Panc1 (cell line): ENCODE measurements around the gene EML1. TPM values are rescaled to one million over a fixed set of nuclear protein-coding genes. Genes with fewer than 3 reads are reported as not detected.

Experiments
- ATAC-seq: fragments of 200-7000 bp; cut with Tn5 transposase; 2 replicates; pipeline ENCODE4 v1.9.1; 2020; ENCODE audit warnings: mild to moderate bottlenecking, moderate library complexity
- BruUV-seq: library from RNA; stranded (reverse); fragments of 400-500 nt; replicated peaks from 2 replicates; lab custom pipeline; 2021; lab: Mats Ljungman, UMichigan
- CTCF ChIA-PET: fragments of 300-600 bp; sonication (Branson Sonifier 250); formaldehyde crosslinking; loops from one replicate; lab custom pipeline; 2022; ENCODE audit warnings: antibody characterized with exemption; lab: Charles Lee
- POLR2A ChIA-PET: fragments of 300-600 bp; sonication (Branson Sonifier 250); formaldehyde crosslinking; loops from one replicate; lab custom pipeline; 2022; ENCODE audit warnings: antibody characterized with exemption; lab: Charles Lee
- DNase-seq: peaks from one replicate; pipeline ENCODE4 v3.0.0-alpha.2; 2010; ENCODE audit warnings: low read depth, low spot score
- H3K27ac ChIP-seq: 2 replicates; pipeline ENCODE4 v1.5.1; 2011; ENCODE audit warnings: mild to moderate bottlenecking, low read length, inconsistent platforms
- H3K27me3 ChIP-seq: fragments of 200-500 bp; sonication (Bioruptor generic); 2 replicates; pipeline ENCODE4 v1.6.0; 2014; ENCODE audit warnings: low read length, inconsistent platforms; ENCODE audit not compliant: control insufficient read depth, insufficient read depth
- H3K36me3 ChIP-seq: fragments of 200-500 bp; sonication (Bioruptor generic); 2 replicates; pipeline ENCODE4 v1.5.1; 2014; ENCODE audit warnings: inconsistent platforms, mild to moderate bottlenecking, low read length, moderate library complexity; ENCODE audit not compliant: control insufficient read depth, insufficient read depth
- H3K4me1 ChIP-seq: 2 replicates; pipeline ENCODE4 v1.5.1; 2011; ENCODE audit warnings: inconsistent platforms, mild to moderate bottlenecking, low read length, moderate library complexity; ENCODE audit not compliant: control insufficient read depth, insufficient read depth
- H3K4me3 ChIP-seq, 2 experiments: 2 replicates each; pipeline ENCODE4 v1.5.1; 2011 to 2012; ENCODE audit warnings: low read depth in 2 of 2, low read length in 2 of 2, mild to moderate bottlenecking in 2 of 2, inconsistent platforms in 1 of 2, moderate library complexity in 1 of 2
- H3K9me3 ChIP-seq: fragments of 200-500 bp; sonication (Bioruptor generic); 2 replicates; pipeline ENCODE4 v1.5.1; 2014; ENCODE audit warnings: low read depth, mild to moderate bottlenecking, inconsistent platforms, low read length, moderate library complexity; ENCODE audit not compliant: control insufficient read depth, insufficient read depth
- CTCF ChIP-seq: fragments of 450-650 bp; IDR thresholded peaks from 2 replicates; pipeline ENCODE4 v1.5.1; 2017; ENCODE audit warnings: mild to moderate bottlenecking
- POLR2AphosphoS5 ChIP-seq: IDR thresholded peaks from 2 replicates; pipeline ENCODE4 v1.6.1; 2012; ENCODE audit warnings: mild to moderate bottlenecking, low read depth, low read length, moderate library complexity
- SIN3A ChIP-seq: IDR thresholded peaks from 2 replicates; pipeline ENCODE4 v1.6.1; 2012; ENCODE audit warnings: low read depth, mild to moderate bottlenecking, low read length, moderate library complexity, borderline replicate concordance; ENCODE audit not compliant: insufficient read depth
- TCF7L2 ChIP-seq: IDR thresholded peaks from 2 replicates; pipeline ENCODE4 v1.6.1; 2011; ENCODE audit warnings: mild to moderate bottlenecking, low read depth, low read length, inconsistent platforms
- in situ Hi-C: cut with HindIII; loops from 2 replicates; pipeline ENCODE4 v1.10.0; 2016; ENCODE audit warnings: low sequenced_read_pairs, low pct_unique_long_range_greater_than_20kb
- intact Hi-C: fragments of 100-400 bp; cut with micrococcal nuclease; formaldehyde crosslinking; loops from one replicate; pipeline ENCODE4 v1.10.0; 2022; ENCODE audit not compliant: unreplicated experiment
- total RNA-seq: library from RNA; stranded (reverse); gene quantifications from one replicate; pipeline ENCODE4 v1.2.1, GENCODE V29; 2021; ENCODE audit not compliant: unreplicated experiment
- TF ChIP-seq, protein P1 (sequence below), 2 experiments: IDR thresholded peaks; 2 replicates each; pipeline ENCODE4 v1.6.1; 2011 to 2012; ENCODE audit warnings: low read depth in 2 of 2, control low read depth in 1 of 2, low read length in 1 of 2, mild to moderate bottlenecking in 1 of 2, moderate library complexity in 1 of 2; ENCODE audit not compliant: insufficient read depth in 1 of 2

Gene EML1
- total RNA-seq, 1 experiment from 2014 or later, result 35.3 TPM

DNA sequence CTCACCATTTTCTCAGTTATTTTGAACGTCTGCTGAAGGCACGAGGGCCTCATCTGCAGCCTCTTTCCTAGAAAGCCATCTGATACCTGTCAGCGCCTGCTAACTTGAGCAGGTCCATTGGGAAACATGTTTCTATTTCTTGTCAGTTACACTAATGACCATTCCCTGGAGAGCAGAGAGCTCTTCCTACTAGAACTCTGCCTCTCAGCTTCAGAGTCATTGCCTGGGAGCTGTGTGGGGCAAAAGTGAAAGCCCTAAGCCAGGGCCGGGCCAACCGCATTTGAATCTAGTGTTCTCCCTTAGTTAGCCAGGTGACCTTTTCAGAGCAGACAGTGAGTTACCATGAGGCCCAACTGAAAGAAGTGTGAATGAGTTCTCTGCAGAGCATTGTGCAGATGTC lies 135.8 kb downstream of the EML1 start:
- ChIA-PET POLR2A (no interaction called here), CTCF (no interaction called here)
- no TSS peak for BruUV-seq
- DNase-seq (no peak), ATAC-seq (no peak)
- TF ChIP-seq TCF7L2 (no peak), CTCF (no peak), SIN3A (no peak), POLR2AphosphoS5 (no peak)
- TF ChIP-seq, protein P1, sequence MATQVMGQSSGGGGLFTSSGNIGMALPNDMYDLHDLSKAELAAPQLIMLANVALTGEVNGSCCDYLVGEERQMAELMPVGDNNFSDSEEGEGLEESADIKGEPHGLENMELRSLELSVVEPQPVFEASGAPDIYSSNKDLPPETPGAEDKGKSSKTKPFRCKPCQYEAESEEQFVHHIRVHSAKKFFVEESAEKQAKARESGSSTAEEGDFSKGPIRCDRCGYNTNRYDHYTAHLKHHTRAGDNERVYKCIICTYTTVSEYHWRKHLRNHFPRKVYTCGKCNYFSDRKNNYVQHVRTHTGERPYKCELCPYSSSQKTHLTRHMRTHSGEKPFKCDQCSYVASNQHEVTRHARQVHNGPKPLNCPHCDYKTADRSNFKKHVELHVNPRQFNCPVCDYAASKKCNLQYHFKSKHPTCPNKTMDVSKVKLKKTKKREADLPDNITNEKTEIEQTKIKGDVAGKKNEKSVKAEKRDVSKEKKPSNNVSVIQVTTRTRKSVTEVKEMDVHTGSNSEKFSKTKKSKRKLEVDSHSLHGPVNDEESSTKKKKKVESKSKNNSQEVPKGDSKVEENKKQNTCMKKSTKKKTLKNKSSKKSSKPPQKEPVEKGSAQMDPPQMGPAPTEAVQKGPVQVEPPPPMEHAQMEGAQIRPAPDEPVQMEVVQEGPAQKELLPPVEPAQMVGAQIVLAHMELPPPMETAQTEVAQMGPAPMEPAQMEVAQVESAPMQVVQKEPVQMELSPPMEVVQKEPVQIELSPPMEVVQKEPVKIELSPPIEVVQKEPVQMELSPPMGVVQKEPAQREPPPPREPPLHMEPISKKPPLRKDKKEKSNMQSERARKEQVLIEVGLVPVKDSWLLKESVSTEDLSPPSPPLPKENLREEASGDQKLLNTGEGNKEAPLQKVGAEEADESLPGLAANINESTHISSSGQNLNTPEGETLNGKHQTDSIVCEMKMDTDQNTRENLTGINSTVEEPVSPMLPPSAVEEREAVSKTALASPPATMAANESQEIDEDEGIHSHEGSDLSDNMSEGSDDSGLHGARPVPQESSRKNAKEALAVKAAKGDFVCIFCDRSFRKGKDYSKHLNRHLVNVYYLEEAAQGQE (IDR thresholded peaks at IDR 0.05; ENCODE audit: insufficient read depth in 1 of 2, low read depth in 2 of 2, low read length in 1 of 2), result no peak
- H3K9me3 ChIP-seq, result no peaks in the 10 kb centered on the region
- H3K27ac ChIP-seq, result no peak overlapping the region
- no peaks in the 10 kb centered on the region for H3K4me1 ChIP-seq
- H3K4me3 ChIP-seq, result no peak overlapping the region
- in situ Hi-C loops (no loop called here), intact Hi-C loops (no loop called here)
- no peaks in the 10 kb centered on the region for H3K36me3 ChIP-seq
- no peaks in the 10 kb centered on the region for H3K27me3 ChIP-seq

DNA sequence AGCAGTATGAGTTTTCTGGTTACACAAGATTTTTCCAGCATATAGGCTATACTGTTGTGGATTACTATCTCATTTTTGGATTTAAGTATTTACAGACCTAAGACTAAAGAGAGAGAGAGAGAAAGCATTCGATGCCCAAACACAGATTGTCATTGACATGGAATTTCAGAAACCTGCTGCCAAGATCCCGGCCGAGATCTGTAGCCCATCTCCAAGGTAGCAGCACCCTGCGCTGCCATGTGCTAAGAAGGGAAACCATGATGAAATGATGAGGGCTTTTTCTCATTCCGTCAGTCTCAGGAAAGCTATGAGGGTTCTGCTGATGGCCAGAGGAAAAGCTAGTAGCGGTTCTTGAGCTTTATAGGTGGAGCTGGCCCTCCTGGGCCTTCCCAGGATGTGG lies 136.4 kb downstream of the EML1 start:
- in situ Hi-C loops (no loop called here), intact Hi-C loops (no loop called here)
- DNase-seq (no peak), ATAC-seq (no peak)
- no peaks in the 10 kb centered on the region for H3K27me3 ChIP-seq
- H3K4me3 ChIP-seq, result no peak overlapping the region
- no peaks in the 10 kb centered on the region for H3K4me1 ChIP-seq
- no peak overlapping the region for H3K27ac ChIP-seq
- H3K9me3 ChIP-seq, result no peaks in the 10 kb centered on the region
- no peak for TF ChIP-seq CTCF
- TF ChIP-seq SIN3A, result no peak
- TF ChIP-seq TCF7L2, result no peak
- no peak for TF ChIP-seq POLR2AphosphoS5
- TF ChIP-seq, protein P1 (IDR thresholded peaks at IDR 0.05; ENCODE audit: insufficient read depth in 1 of 2, low read depth in 2 of 2, low read length in 1 of 2), result no peak
- ChIA-PET POLR2A (interaction anchor here (0.5 kb wide), 1 partner anchor 129 kb away, joined by 4 read pairs; no protein-coding TSS in a partner anchor), CTCF (no interaction called here)
- no peaks in the 10 kb centered on the region for H3K36me3 ChIP-seq
- BruUV-seq, result no TSS peak
